WERI-Rb-1 (cell line): Measurements from ENCODE around the gene IMMP2L.

Source experiments
- DNase-seq: peaks from one replicate; pipeline ENCODE4 v3.0.0-alpha.2; 2020
- H3K27ac ChIP-seq: fragments of 250-450 bp; sonication (Bioruptor Pico); 2 replicates; pipeline ENCODE4 v1.5.1; 2020; ENCODE audit warnings: mild to moderate bottlenecking, moderate library complexity
- H3K27me3 ChIP-seq: fragments of 250-450 bp; sonication (Bioruptor Pico); 2 replicates; pipeline ENCODE4 v1.5.1; 2021; ENCODE audit warnings: mild to moderate bottlenecking, low read depth, moderate library complexity; ENCODE audit not compliant: insufficient read depth, severe bottlenecking
- H3K36me3 ChIP-seq: fragments of 250-450 bp; sonication (Bioruptor Pico); 2 replicates; pipeline ENCODE4 v1.5.1; 2020; ENCODE audit warnings: mild to moderate bottlenecking, moderate library complexity
- H3K4me3 ChIP-seq: 2 replicates; pipeline ENCODE4 v1.5.1; 2011; ENCODE audit warnings: low read depth, mild to moderate bottlenecking, control low read depth, low read length
- H3K9me3 ChIP-seq: fragments of 250-450 bp; sonication (Bioruptor Pico); 2 replicates; pipeline ENCODE4 v1.5.1; 2021; ENCODE audit warnings: mild to moderate bottlenecking, moderate library complexity; ENCODE audit not compliant: severe bottlenecking
- CTCF ChIP-seq: IDR thresholded peaks from 2 replicates; pipeline ENCODE4 v1.5.1; 2011; ENCODE audit warnings: low read depth, mild to moderate bottlenecking, control low read depth, inconsistent platforms, low read length

IMMP2L gene

DNA sequence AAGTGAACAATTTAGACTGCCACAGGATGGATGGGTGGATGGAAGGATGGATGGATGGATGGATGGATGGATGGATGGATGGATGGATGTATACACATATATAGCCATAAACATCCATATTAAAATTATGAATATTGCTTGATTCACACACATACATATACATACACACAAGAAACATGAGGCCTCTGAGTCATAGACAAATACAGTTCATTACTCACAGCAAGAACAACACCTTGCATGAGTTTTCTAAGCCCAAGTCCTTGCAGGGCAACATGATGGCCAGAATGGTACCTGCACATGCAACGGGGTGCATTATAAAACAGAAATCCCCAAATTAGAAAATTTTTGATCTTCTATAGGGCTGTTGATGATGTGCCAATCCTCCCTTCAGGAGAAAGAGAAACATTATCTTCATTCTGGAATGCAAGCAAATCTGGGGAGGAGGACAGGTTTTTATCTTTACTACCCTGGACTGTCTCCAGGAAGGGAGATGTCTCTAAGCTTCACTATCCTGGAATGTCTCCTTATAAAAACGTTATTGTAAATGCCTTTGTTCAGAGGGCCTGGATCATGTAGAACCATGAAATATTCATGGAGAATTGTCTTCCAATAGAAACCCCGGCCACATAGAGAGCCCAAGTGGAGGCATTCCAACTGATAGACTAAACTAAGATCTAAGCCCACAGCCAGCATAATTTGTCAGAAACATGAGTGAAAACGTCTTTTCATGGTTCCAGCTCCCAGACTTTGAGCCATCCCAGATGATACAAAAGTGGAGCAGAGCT is 709.9 kb downstream of the IMMP2L start:
- H3K27me3 ChIP-seq = no peaks in the 10 kb centered on the region
- no peak for DNase-seq
- no peaks in the 10 kb centered on the region for H3K36me3 ChIP-seq
- no peak overlapping the region for H3K4me3 ChIP-seq
- TF ChIP-seq CTCF = no peak
- H3K27ac ChIP-seq = no peak overlapping the region
- H3K9me3 ChIP-seq = no peaks in the 10 kb centered on the region

DNA sequence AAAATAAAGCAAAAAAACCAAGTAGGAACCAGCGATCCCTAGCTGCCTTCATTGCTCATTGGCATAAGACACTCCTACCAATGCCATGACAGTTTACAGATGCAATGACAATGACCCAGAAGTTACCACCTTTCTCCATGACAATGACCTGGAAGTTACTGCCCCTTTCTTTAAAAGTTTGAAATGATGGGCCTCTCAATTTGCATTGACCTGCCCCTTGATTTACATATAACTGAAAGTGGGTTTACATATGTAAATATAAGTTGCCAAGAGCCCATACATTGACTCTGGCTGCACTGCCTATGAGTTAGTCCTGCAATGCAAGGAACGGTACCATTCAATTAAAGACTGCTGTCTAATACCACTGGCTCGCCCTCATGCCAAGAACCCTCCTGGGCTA is 712.1 kb downstream of the IMMP2L start:
- TF ChIP-seq CTCF = no peak
- no peaks in the 10 kb centered on the region for H3K36me3 ChIP-seq
- H3K27ac ChIP-seq = no peak overlapping the region
- no peak for DNase-seq
- no peaks in the 10 kb centered on the region for H3K9me3 ChIP-seq
- no peaks in the 10 kb centered on the region for H3K27me3 ChIP-seq
- H3K4me3 ChIP-seq = no peak overlapping the region

DNA sequence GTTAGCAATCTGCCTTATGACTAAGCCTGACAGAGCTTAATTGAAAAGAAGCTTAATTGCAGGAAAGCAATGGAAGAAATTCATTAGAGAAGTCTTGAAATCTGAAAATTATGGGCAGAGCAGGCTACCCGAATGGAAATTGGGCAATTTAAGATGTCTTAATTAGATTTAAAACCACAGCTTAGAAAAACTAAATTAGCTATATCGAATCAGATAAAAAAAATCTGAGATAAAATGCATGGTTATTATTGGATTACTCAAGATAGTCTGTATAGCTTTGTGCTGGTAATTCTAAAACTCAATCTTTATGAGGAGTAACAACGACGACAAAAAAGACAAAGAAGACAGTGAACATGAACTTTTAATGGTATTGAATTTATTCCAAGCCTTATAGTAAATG is 719.5 kb downstream of the IMMP2L start:
- TF ChIP-seq CTCF = no peak
- DNase-seq = no peak
- H3K9me3 ChIP-seq = no peaks in the 10 kb centered on the region
- peak overlapping the region; percentile 34; the same call in 1 of the 2 replicates for H3K27ac ChIP-seq
- H3K27me3 ChIP-seq = no peaks in the 10 kb centered on the region
- no peak overlapping the region for H3K4me3 ChIP-seq
- no peaks in the 10 kb centered on the region for H3K36me3 ChIP-seq

DNA sequence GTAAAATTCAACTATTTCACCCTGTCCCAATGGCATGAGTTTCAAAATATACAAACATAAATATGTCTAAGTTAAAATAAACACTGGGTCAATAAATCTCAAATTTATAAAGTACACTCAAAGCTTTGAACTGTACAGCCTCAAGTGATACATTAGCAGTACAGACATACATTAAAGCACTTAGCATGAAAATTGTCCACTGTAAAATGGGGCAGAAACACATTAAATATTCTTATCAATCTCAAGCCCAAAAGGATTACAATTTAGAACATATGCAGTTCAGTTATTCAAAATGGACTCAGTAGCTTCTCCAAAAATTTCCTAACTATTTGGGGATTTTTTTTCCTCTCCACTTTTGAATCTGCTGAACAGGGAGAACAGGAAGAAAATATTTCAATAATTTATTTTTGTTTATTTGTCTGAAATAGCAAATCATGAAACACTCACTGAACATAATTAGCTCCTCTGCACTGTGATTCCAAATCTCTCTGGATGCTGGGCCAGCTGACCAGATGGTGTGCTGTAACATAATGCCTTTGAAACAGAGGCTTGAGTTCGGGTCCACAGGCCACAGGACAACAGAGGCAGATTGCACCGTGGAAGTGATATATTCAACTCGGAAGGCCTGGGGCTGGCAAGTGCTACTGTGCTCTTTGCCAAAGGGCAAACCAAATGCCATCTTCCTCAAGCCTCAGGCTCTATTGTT is 720.3 kb downstream of the IMMP2L start:
- Histone ChIP-seq H3K9me3 (no peaks in the 10 kb centered on the region), H3K27ac (peak overlapping the region; percentile 34), H3K27me3 (no peaks in the 10 kb centered on the region), H3K36me3 (no peaks in the 10 kb centered on the region), H3K4me3 (no peak overlapping the region)
- TF ChIP-seq CTCF = no peak
- peak; percentile 56 for DNase-seq

DNA sequence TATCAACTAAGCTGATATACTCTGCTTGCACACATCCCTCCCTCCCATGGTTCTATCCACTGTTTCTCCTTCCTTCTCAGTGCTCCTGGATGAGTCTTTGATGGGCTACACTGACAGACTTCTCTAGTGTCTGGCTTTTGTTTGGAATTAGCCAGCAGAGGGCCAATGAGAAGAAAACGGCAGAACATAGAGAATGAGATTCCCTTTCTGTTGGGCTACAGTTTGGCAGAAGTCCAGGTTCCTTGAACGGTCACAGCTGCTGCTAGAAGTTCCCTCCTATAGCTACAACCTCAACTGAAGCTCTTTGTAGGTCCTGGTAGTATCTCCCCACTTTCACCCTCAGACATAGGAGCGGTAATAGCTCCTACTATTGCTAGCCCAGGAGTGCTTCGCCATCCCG is 722.4 kb downstream of the IMMP2L start:
- peak; percentile 4; the same call in 1 of the 2 replicates for TF ChIP-seq CTCF
- Histone ChIP-seq H3K27me3 (no peaks in the 10 kb centered on the region), H3K36me3 (no peaks in the 10 kb centered on the region), H3K4me3 (no peak overlapping the region), H3K27ac (no peak overlapping the region), H3K9me3 (no peaks in the 10 kb centered on the region)
- DNase-seq = peak; percentile 8
